H1 (cell line): ENCODE results near the gene HIVEP3. TPM values are rescaled to one million over a fixed set of nuclear protein-coding genes. Genes with fewer than 3 reads are reported as not detected.

Source experiments
- KDM5A ChIP-seq: fragments of 200-600 bp; IDR thresholded peaks from 2 replicates; pipeline ENCODE4 v1.7.1; 2012; ENCODE audit warnings: mild to moderate bottlenecking, low read length, inconsistent platforms, mixed read lengths
- polyA plus RNA-seq, 7 experiments: library from polyadenylated mRNA; depleted of rRNA in 3 of 7; stranded (reverse) in 5 of 7; unstranded in 2 of 7; fragments of >200 nt in 5 of 7; fragments of 200-250 nt in 2 of 7; gene quantifications; 1 replicate in 5 of 7; 2 replicates in 1 of 7; 4 replicates in 1 of 7; pipeline versions ENCODE4 v1.2.1 to v1.2.3, GENCODE V29; 2011 to 2013; ENCODE audit warnings: missing spikeins in 2 of 7, mixed read lengths in 2 of 7
- total RNA-seq: library from RNA; stranded (reverse); fragmentation: NEBNext Ultra II Directional; extraction: Animal tissue kit (Norgen Biotek cat#: 25700); gene quantifications from 2 replicates; pipeline ENCODE4 v1.2.1, GENCODE V29; 2021

HIVEP3 gene
- total and polyA plus RNA-seq, 2 of the 8 experiments (the other 6 are each of a cell fraction or from before 2014, with no cell fraction given) = 0.24 to 0.69 TPM

- TF ChIP-seq KDM5A = no peak
Measured at GRCh38 chr1:41587791-41588190, 330.9 kb downstream of the HIVEP3 start (continued).
